GM18951 (cell line): ENCODE measurements around the gene SLC22A23.

Experiments
- POLR2A ChIP-seq: IDR thresholded peaks from 4 replicates; pipeline ENCODE4 v1.6.1; 2011; ENCODE audit warnings: mild to moderate bottlenecking; ENCODE audit not compliant: insufficient read length, insufficient read depth; ENCODE audit errors: extremely low read depth
- in situ Hi-C: fragments of 300-500 bp; cut with MboI; formaldehyde crosslinking; loops from one replicate; pipeline ENCODE4 v1.12.0; 2022; ENCODE audit warnings: low sequenced_read_pairs, mixed read lengths, inconsistent platforms; ENCODE audit not compliant: unreplicated experiment

SLC22A23 gene

GRCh38 chr6:3324262-3324942, 132.4 kb downstream of the SLC22A23 start:
- TF ChIP-seq POLR2A = no peak
- in situ Hi-C loops = no loop called here

- in situ Hi-C loops = no loop called here
- TF ChIP-seq POLR2A = no peak
Measured at GRCh38 chr6:3323696-3324261, 133.1 kb downstream of the SLC22A23 start.

GRCh38 chr6:3323148-3323547, 133.7 kb downstream of the SLC22A23 start:
- in situ Hi-C loops = no loop called here
- TF ChIP-seq POLR2A = no peak

GRCh38 chr6:3322366-3322890, 134.4 kb downstream of the SLC22A23 start:
- no peak for TF ChIP-seq POLR2A
- in situ Hi-C loops = no loop called here

GRCh38 chr6:3321875-3322274, 135.0 kb downstream of the SLC22A23 start:
- in situ Hi-C loops = no loop called here
- no peak for TF ChIP-seq POLR2A

- no peak for TF ChIP-seq POLR2A
- in situ Hi-C loops = no loop called here
Measured at GRCh38 chr6:3321042-3321441, 135.8 kb downstream of the SLC22A23 start.

GRCh38 chr6:3320238-3320811, 136.5 kb downstream of the SLC22A23 start:
- no peak for TF ChIP-seq POLR2A

GRCh38 chr6:3319610-3320200, 137.1 kb downstream of the SLC22A23 start:
- no peak for TF ChIP-seq POLR2A
- in situ Hi-C loops = no loop called here

More at GRCh38 chr6:3320238-3320811, 136.5 kb downstream of the SLC22A23 start:
- in situ Hi-C loops = no loop called here

GRCh38 chr6:3318821-3319540, 137.9 kb downstream of the SLC22A23 start:
- in situ Hi-C loops = no loop called here
- no peak for TF ChIP-seq POLR2A

- no peak for TF ChIP-seq POLR2A
- in situ Hi-C loops = no loop called here
Measured at GRCh38 chr6:3318226-3318625, 138.6 kb downstream of the SLC22A23 start.

- TF ChIP-seq POLR2A = no peak
- in situ Hi-C loops = no loop called here
Measured at GRCh38 chr6:3317741-3318211, 139.1 kb downstream of the SLC22A23 start.

- TF ChIP-seq POLR2A = no peak
- in situ Hi-C loops = no loop called here
Measured at GRCh38 chr6:3316818-3317217, 140.0 kb downstream of the SLC22A23 start.

- TF ChIP-seq POLR2A = no peak
- in situ Hi-C loops = no loop called here
Measured at GRCh38 chr6:3316331-3316730, 140.5 kb downstream of the SLC22A23 start.
